Epidermal melanocyte (primary cell): Measurements from ENCODE around the gene SPAG16.
"Not testable (repeated sequence)": the region's sequence is repeated elsewhere in the genome, so short reads cannot be mapped to it uniquely, and the experiment has no call there.

ENCODE experiments used
- DNase-seq: peaks from one replicate; pipeline ENCODE4 v3.0.0; 2011; ENCODE audit warnings: low spot score; ENCODE audit not compliant: insufficient read length

The SPAG16 gene

DNA sequence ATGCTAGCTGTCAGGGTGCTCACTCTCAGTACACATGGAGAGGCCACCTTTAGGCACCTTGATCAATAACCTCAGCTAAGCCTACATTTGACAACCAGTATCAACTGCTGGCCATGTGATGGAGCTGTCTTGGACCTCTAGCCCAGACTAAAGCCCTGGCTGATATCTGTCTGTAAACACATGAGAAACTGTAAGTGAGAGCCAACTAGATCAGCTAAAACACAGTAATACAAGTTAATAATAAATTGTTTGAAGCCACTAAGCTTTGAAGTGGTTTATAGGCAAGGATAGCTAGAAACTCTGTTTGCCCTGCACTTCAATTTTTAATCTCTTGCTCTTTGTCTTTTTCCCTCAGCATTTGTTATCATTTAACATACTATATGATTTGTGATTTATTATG is 407.1 kb downstream of the SPAG16 start:
- DNase-seq, result no peak

GRCh38 chr2:213696442-213696841 is 412.2 kb downstream of the SPAG16 start:
- DNase-seq, result no peak

DNA sequence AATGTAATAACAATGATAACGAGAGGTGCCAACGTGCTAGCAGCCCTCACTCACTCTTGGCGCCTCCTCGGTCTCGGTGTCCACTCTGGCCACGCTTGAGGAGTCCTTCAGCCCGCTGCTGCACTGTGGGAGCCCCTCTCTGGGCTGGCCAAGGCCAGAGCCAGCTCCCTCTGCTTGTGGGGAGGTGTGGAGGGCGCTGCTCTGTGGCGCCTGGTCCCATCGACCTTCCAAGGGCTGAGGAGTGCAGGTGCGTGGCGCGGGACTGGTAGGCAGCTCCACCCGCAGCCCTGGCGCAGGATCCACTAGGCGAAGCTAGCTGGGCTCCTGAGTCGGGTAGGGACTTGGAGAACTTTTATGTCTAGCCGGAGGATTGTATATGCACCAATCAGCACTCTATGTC is 417.1 kb downstream of the SPAG16 start:
- DNase-seq, result not testable (repeated sequence)

- DNase-seq, result no peak
These were observed 419.3 kb downstream of the SPAG16 start for GRCh38 chr2:213703406-213704098.

- DNase-seq, result no peak
These were observed 425.9 kb downstream of the SPAG16 start for GRCh38 chr2:213710164-213710563.

DNA sequence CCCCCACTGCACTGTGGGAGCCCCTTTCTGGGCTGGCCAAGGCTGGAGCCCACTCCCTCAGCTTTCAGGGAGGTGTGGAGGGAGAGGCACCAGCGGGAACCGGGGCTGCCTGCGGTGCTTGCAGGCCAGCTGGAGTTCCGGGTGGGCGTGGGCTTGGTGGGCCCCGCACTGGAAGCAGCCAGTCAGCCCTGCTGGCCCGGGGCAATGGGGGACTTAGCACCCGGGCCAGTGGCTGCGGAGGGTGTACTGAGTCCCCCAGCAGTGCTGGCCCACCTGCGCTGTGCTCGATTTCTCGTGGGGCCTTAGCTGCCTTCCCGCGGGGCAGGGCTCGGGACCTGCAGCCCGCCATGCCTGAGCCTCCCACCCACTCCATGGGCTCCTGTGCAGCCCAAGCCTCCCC is 434.1 kb downstream of the SPAG16 start:
- not testable (repeated sequence) for DNase-seq

- DNase-seq, result no peak
These were observed 438.3 kb downstream of the SPAG16 start for GRCh38 chr2:213722565-213722964.

GRCh38 chr2:213723041-213723560 is 438.8 kb downstream of the SPAG16 start:
- no peak for DNase-seq

DNA sequence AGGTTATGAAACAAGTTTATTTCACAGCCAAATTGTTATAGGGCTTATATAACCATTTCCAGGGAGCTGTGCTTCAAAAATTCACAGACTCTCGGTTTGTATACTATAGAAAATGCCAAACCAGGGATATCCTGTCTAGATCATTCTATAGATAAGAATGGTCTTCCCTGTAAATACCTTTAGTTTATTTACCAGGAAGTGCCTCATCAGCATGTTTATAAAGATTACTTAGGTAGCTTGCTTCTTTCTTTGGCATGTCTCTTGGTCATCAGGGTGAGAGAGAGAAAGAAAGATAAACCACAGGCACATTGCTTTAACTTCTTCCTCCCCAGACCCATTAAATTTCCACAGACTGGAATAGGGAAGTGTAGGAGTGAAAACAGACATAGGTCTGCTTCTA is 439.4 kb downstream of the SPAG16 start:
- no peak for DNase-seq

DNA sequence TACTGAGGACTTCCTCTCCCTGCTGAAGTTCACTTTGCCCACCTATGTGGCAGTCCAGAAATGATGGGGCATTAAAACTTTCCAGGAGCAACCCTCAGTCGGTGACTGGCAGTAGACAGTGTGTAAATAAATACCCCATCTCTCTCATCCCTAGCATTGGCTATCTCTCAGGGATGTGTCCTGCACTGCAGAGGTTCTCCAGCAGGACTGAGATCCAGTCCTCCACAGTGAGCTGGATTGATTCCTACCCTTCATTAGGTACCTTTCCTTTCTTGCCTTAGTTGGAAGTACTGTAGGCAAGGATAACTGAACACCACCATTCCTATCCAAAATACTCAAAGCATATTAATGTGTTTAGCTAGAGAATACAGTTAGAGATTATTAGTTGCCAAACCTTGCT is 441.8 kb downstream of the SPAG16 start:
- DNase-seq, result no peak

GRCh38 chr2:213733893-213734292 is 449.6 kb downstream of the SPAG16 start:
- no peak for DNase-seq

DNA sequence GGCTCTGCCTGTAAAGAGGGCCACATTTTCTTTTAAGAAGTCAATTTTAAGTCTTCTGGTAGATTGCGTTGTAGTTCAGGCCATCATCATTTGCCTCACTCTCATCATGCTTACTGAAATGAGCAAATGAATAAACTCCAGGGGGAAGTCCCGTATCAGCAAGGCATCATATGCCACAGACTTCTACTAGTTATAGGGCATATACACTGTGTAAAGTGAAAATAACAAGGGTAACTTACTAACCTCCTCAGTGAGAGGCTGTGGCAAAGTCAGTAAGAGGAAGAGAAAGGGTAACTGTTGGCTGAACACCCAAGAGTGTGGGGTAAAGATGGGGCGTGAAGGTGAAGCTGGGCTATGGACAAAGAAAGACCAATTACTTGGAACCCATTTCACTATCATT is 456.2 kb downstream of the SPAG16 start:
- DNase-seq, result no peak

GRCh38 chr2:213751446-213751845 is 467.2 kb downstream of the SPAG16 start:
- no peak for DNase-seq

DNA sequence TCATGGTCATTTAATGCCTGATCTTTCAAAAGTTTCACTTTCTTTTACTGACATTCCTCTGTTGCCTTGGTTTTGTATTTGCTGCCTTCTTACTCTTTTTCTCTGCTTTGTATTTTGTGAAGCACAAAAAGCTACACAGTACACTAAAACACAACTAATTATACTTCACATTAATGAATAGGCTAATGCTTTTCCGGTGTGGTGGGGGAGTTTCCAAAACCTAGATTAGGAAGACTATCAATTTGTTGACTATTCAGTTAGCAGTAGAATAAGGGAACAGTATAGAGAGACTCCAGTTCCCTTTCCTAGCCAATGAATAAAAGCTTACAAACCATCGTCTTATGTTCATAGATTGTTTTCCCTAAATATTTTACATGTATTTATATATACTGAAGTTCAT is 468.3 kb downstream of the SPAG16 start:
- DNase-seq, result no peak

DNA sequence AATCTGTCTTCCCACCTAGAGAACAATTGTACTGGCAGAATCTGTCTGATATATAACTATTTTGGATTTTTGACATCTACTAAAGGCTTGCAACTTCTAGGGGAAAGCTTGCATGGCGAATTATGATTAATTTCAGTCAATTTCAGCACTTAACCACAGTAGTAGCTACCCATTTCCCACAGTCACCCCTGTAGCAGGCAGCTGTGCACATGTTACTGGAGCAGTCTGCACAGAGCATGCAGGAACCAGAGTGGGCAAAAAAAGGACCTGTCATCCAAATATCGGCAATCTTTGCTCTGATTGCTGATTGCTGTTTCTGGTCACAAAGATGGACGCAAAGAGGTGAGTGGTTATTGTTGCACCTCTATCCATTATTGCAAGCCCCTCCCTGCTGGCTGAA is 473.3 kb downstream of the SPAG16 start:
- no peak for DNase-seq

DNA sequence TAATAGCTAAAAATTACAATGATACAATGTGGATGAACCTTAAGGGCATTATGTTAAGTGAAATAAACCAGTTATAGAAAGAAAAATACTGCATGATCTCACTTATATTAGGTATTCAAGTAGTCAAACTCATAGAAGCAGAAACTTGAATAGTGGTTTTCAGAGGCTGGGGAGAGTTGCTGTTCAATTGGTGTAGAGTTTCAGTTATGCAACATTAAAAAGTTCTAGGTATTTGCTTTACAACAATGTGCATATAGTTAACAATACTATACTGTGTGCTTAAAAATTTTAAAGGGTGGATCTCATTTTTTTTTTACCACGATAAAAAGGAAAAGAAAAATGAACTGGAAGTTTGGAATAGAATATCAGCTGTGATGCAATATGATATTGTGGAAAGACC is 479.1 kb downstream of the SPAG16 start:
- DNase-seq, result no peak

GRCh38 chr2:213763963-213764362 is 479.7 kb downstream of the SPAG16 start:
- DNase-seq, result no peak

DNA sequence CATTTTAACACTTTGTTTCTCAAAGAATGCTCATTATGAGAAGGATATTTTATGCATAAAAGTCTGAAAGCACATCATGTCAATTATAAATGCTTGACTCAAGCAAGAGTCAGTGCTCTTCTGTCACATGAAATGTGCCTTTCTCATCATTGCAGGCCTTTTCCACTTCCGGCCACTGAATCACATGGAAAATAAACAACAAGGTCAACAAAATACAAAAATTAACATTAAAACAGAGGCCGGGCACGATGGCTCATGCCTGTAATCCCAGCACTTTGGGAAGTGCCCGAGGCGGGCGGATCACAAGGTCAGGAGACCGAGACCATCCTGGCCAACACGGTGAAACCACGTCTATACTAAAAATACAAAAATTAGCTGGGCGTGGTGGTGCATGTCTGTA is 480.6 kb downstream of the SPAG16 start:
- DNase-seq, result no peak

DNA sequence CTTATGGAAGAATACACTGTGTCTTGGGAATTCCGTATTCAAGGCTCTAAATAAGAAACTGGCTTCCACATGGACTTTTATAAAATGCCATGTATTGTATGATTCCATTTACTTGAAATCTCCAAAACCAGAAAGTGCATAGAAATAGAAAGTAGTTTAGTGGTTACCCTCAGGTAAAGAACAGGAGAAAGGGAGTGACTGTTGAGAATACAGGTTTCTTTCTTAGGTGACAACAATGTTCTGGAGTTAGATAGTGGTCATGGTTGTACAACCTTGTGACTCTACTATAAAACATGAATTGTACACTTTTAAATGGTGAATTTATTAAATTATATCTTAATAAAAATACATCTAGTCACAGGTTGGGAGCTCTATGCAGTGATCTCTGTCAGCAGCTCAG is 481.8 kb downstream of the SPAG16 start:
- DNase-seq, result no peak

DNA sequence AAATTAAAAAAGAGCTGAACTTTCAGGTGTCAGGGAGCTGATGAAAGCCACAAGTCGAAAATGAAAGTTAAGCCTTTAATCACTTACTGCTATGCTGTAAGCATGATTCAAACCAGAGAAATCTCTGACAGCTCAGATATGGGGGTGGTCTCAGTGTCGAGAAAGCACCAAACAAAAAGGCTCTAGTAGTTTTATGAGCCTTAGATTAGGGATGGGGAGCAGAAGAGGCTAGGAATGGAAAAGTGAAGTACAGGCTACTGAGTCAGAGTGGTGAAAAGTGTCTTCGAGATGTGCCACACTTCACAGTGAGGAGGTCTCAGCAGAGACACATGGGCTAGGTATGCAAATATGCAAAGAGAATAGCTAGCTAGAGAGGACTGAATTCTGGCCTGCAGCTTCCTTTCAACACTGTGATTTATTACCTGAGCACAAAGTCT is 482.2 kb downstream of the SPAG16 start:
- DNase-seq, result no peak

GRCh38 chr2:213787869-213788268 is 503.6 kb downstream of the SPAG16 start:
- no peak for DNase-seq

DNA sequence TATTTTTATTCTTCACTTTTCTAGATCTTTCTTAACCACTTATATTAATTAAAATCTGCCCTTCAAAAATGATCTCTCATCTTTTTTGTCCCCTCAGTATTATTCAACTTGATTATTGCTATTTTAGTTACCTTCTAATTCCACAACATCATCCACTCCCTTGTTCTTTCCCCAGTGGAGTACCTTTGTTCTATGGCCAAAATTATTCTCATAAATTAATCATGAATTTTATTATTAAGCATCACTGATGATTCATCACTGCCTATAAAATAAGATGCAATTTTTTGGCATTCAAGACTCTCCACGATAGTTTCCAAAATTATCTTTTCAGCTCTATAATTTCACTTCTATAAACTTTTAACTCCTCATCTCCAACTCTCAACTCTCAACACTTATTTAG is 505.7 kb downstream of the SPAG16 start:
- DNase-seq, result no peak

DNA sequence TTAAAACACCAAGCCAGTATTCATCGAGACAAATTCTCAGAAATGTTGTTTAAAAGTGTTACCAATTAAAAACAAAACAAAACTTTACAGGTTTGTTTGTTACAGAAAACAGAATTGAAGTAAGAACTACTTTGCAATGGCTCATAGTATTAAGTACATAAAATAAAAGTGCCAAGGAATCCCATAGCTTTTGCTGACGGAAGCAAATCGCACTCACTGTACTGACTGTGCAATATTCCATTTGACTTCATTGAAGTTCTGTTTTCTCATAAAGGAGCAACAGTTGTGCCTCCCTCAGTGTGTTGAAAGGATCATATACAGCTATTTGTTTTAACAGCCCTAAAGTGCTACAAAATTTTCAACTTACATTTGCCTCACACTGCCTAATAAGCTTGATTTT is 507.8 kb downstream of the SPAG16 start:
- DNase-seq, result no peak
